GM23248 (cell line): ENCODE data around the gene C5orf34. TPM values are rescaled to one million over a fixed set of nuclear protein-coding genes. Genes with fewer than 3 reads are reported as not detected.

Source experiments
- DNase-seq: peaks from one replicate; pipeline ENCODE4 v3.0.0-alpha.2; 2015
- H2AFZ ChIP-seq: fragments of 200-600 bp; sonication (generic); 2 replicates; pipeline ENCODE4 v1.6.1; 2016; ENCODE audit warnings: antibody characterized with exemption
- H3F3A ChIP-seq: fragments of 200-600 bp; sonication (generic); 2 replicates; pipeline ENCODE4 v1.6.1; 2016; ENCODE audit warnings: mild to moderate bottlenecking, antibody characterized with exemption, mixed run types; ENCODE audit not compliant: insufficient read depth
- H3K27ac ChIP-seq: fragments of 200-600 bp; sonication (generic); 2 replicates; pipeline ENCODE4 v1.5.1; 2016; ENCODE audit warnings: mild to moderate bottlenecking
- H3K27me3 ChIP-seq: fragments of 200-600 bp; sonication (generic); replicated peaks from 2 replicates; pipeline ENCODE4 v1.6.1; 2016; ENCODE audit warnings: mild to moderate bottlenecking; ENCODE audit not compliant: insufficient read depth
- H3K36me3 ChIP-seq: fragments of 200-600 bp; sonication (generic); 2 replicates; pipeline ENCODE4 v1.6.1; 2016; ENCODE audit warnings: low read depth, mild to moderate bottlenecking
- H3K4me1 ChIP-seq: fragments of 200-600 bp; sonication (generic); 2 replicates; pipeline ENCODE4 v1.6.1; 2016; ENCODE audit warnings: mild to moderate bottlenecking; ENCODE audit not compliant: insufficient read depth
- H3K4me2 ChIP-seq: fragments of 200-600 bp; sonication (generic); one replicate; pipeline ENCODE4 v1.6.1; 2016; ENCODE audit warnings: mild to moderate bottlenecking; ENCODE audit not compliant: unreplicated experiment
- H3K4me3 ChIP-seq: fragments of 200-600 bp; sonication (generic); 2 replicates; pipeline ENCODE4 v1.5.1; 2016; ENCODE audit warnings: mild to moderate bottlenecking
- H3K79me2 ChIP-seq: fragments of 200-600 bp; sonication (generic); 2 replicates; pipeline ENCODE4 v1.6.1; 2016; ENCODE audit warnings: mild to moderate bottlenecking; ENCODE audit not compliant: insufficient read depth
- H3K9ac ChIP-seq: fragments of 200-600 bp; sonication (generic); 2 replicates; pipeline ENCODE4 v1.6.1; 2016; ENCODE audit warnings: mild to moderate bottlenecking
- H3K9me2 ChIP-seq: fragments of 200-600 bp; sonication (generic); 2 replicates; pipeline ENCODE4 v1.6.1; 2016; ENCODE audit warnings: mixed run types, mild to moderate bottlenecking, moderate library complexity; ENCODE audit not compliant: insufficient read depth
- H3K9me3 ChIP-seq: fragments of 200-600 bp; sonication (generic); one replicate; pipeline ENCODE4 v1.6.1; 2017; ENCODE audit warnings: low read depth
- H4K20me1 ChIP-seq: fragments of 200-600 bp; sonication (generic); 2 replicates; pipeline ENCODE4 v1.6.0; 2016; ENCODE audit not compliant: insufficient read depth
- EZH2 ChIP-seq: fragments of 200-600 bp; sonication (generic); IDR thresholded peaks from 2 replicates; pipeline ENCODE4 v1.6.1; 2018; ENCODE audit warnings: antibody characterized with exemption, mild to moderate bottlenecking; ENCODE audit not compliant: insufficient read depth, poor library complexity, severe bottlenecking
- EZH2phosphoT487 ChIP-seq: fragments of 200-600 bp; sonication (generic); IDR thresholded peaks from 2 replicates; pipeline ENCODE4 v1.6.1; 2018; ENCODE audit warnings: antibody characterized with exemption, moderate library complexity, mild to moderate bottlenecking, low read depth; ENCODE audit not compliant: insufficient read depth
- WGBS, 2 experiments: methylation state at CpG; one replicate each; pipeline ENCODE4 v1.1.6; 2015 to 2017; ENCODE audit warnings: low lambda C conversion rate in 2 of 2, low coverage in 1 of 2; ENCODE audit errors: missing lambda C conversion rate in 2 of 2; 5-methylcytosine and 5-hydroxymethylcytosine counted together
- in situ Hi-C: fragments of 300-500 bp; cut with MboI; formaldehyde crosslinking; loops from 2 replicates; pipeline ENCODE4 v1.15.0; 2020
- polyA plus RNA-seq: library from polyadenylated mRNA; unstranded; fragments of >200 nt; fragmentation: Nextera tagmentation; extraction: Ambion mirVana; gene quantifications from 2 replicates; pipeline ENCODE4 v1.2.1, GENCODE V29; 2016
- total RNA-seq: library from RNA; depleted of rRNA; stranded (reverse); fragments of >200 nt; shearing (Covaris generic); gene quantifications from 2 replicates; pipeline ENCODE4 v1.2.3, GENCODE V29; 2014

C5orf34 gene
- total and polyA plus RNA-seq, 2 experiments from 2014 or later = 3.1 to 4.4 TPM

GRCh38 chr5:43530648-43531047, 15.7 kb upstream of the C5orf34 start:
- 0 out of 2 replicates have a peak, but pooled peaks cover 12% of the 10 kb centered on the region for H3F3A ChIP-seq
- WGBS, 2 experiments = 95 to 99% methylated on average over 2 of the region's 2 CpGs
- no peaks in the 10 kb centered on the region for H3K79me2 ChIP-seq
- H3K9ac ChIP-seq = no peak overlapping the region
- no peak for DNase-seq
- H3K4me1 ChIP-seq = no peaks in the 10 kb centered on the region
- H4K20me1 ChIP-seq = no peaks in the 10 kb centered on the region
- no peak overlapping the region for H3K4me3 ChIP-seq
- no peak overlapping the region for H3K27ac ChIP-seq
- no peak overlapping the region for H2AFZ ChIP-seq
- H3K4me2 ChIP-seq = no peak overlapping the region
- no peaks in the 10 kb centered on the region for H3K9me3 ChIP-seq
- TF ChIP-seq EZH2phosphoT487 (no peak), EZH2 (no peak)
- in situ Hi-C loops = no loop called here
- peaks cover 84% of the 10 kb centered on the region for H3K36me3 ChIP-seq
- H3K9me2 ChIP-seq = no peaks in the 10 kb centered on the region
- H3K27me3 ChIP-seq = no peaks in the 10 kb centered on the region

- in situ Hi-C loops = no loop called here
- Histone ChIP-seq H3K9ac (no peak overlapping the region), H3F3A (0 out of 2 replicates have a peak, but pooled peaks cover 6% of the 10 kb centered on the region), H4K20me1 (no peaks in the 10 kb centered on the region), H3K27me3 (no peaks in the 10 kb centered on the region), H3K79me2 (no peaks in the 10 kb centered on the region), H3K4me3 (no peak overlapping the region), H3K27ac (no peak overlapping the region), H3K9me2 (no peaks in the 10 kb centered on the region), H3K4me2 (no peak overlapping the region), H3K36me3 (peaks cover 25% of the 10 kb centered on the region), H3K4me1 (no peaks in the 10 kb centered on the region), H2AFZ (no peak overlapping the region), H3K9me3 (no peaks in the 10 kb centered on the region)
- peak; percentile 1 for DNase-seq
- TF ChIP-seq EZH2 = no peak
- TF ChIP-seq EZH2phosphoT487 = no peak
- WGBS, 2 experiments = 9 to 20% methylated on average over 2 of the region's 2 CpGs
These were observed 8.7 kb upstream of the C5orf34 start for GRCh38 chr5:43523662-43524072.

GRCh38 chr5:43520615-43521014, 5.7 kb upstream of the C5orf34 start:
- Histone ChIP-seq H3K27me3 (no peaks in the 10 kb centered on the region), H2AFZ (no peak overlapping the region), H3K9me3 (no peaks in the 10 kb centered on the region), H3K79me2 (no peaks in the 10 kb centered on the region), H3K27ac (no peak overlapping the region), H3K9me2 (no peaks in the 10 kb centered on the region), H3K36me3 (0 out of 2 replicates have a peak, but pooled peaks cover 4% of the 10 kb centered on the region), H3K9ac (no peak overlapping the region), H3K4me3 (no peak overlapping the region), H4K20me1 (no peaks in the 10 kb centered on the region), H3F3A (no peaks in the 10 kb centered on the region), H3K4me2 (no peak overlapping the region), H3K4me1 (peaks cover 4% of the 10 kb centered on the region; the same call in 1 of the 2 replicates)
- no peak for TF ChIP-seq EZH2phosphoT487
- no peak for TF ChIP-seq EZH2
- in situ Hi-C loops = no loop called here
- no peak for DNase-seq
- 96 to 97% methylated on average over 1 of the region's 1 CpG for WGBS, 2 experiments

GRCh38 chr5:43515678-43516048, 715 bp upstream of the C5orf34 start:
- H3K27ac ChIP-seq = peak overlapping the region; percentile 99
- in situ Hi-C loops = no loop called here
- peaks cover 16% of the 10 kb centered on the region for H3K4me1 ChIP-seq
- peak overlapping the region; percentile 90 for H3K4me3 ChIP-seq
- no peaks in the 10 kb centered on the region for H3K9me2 ChIP-seq
- TF ChIP-seq EZH2phosphoT487 (no peak), EZH2 (no peak)
- H3K36me3 ChIP-seq = no peaks in the 10 kb centered on the region
- H3K9ac ChIP-seq = peak overlapping the region; percentile 98
- peaks cover 24% of the 10 kb centered on the region for H3K79me2 ChIP-seq
- H3K9me3 ChIP-seq = no peaks in the 10 kb centered on the region
- H4K20me1 ChIP-seq = no peaks in the 10 kb centered on the region
- 75 to 92% methylated on average over 1 of the region's 1 CpG for WGBS, 2 experiments
- H3K27me3 ChIP-seq = no peaks in the 10 kb centered on the region
- peak; percentile 5 for DNase-seq
- peak overlapping the region; percentile 99 for H3K4me2 ChIP-seq
- H2AFZ ChIP-seq = peak overlapping the region; percentile 98
- peaks cover 11% of the 10 kb centered on the region for H3F3A ChIP-seq

- Histone ChIP-seq H3F3A (peaks cover 11% of the 10 kb centered on the region), H3K4me3 (peak overlapping the region; percentile 90), H3K4me2 (peak overlapping the region; percentile 99), H3K27me3 (no peaks in the 10 kb centered on the region), H3K27ac (peak overlapping the region; percentile 99), H3K36me3 (no peaks in the 10 kb centered on the region), H3K9ac (peak overlapping the region; percentile 98), H3K9me3 (no peaks in the 10 kb centered on the region), H2AFZ (peak overlapping the region; percentile 98), H3K4me1 (peaks cover 16% of the 10 kb centered on the region), H3K9me2 (no peaks in the 10 kb centered on the region), H3K79me2 (peaks cover 30% of the 10 kb centered on the region), H4K20me1 (no peaks in the 10 kb centered on the region)
- in situ Hi-C loops = no loop called here
- TF ChIP-seq EZH2 = no peak
- DNase-seq = peak; percentile 93
- WGBS, 2 experiments = 1 to 2% methylated on average over 6 of the region's 6 CpGs
These were observed 505 bp downstream of the C5orf34 start for GRCh38 chr5:43514471-43514815.
